Epithelial cell of prostate (primary cell): ENCODE results near the gene CXCL1.

Source experiments
- DNase-seq: peaks from one replicate; pipeline ENCODE4 v3.0.0-alpha.2; 2011; ENCODE audit warnings: low read depth, low spot score
- H3K27ac ChIP-seq: fragments of 450-650 bp; 2 replicates; pipeline ENCODE4 v1.5.1; 2017; ENCODE audit warnings: mild to moderate bottlenecking

The CXCL1 gene

DNA sequence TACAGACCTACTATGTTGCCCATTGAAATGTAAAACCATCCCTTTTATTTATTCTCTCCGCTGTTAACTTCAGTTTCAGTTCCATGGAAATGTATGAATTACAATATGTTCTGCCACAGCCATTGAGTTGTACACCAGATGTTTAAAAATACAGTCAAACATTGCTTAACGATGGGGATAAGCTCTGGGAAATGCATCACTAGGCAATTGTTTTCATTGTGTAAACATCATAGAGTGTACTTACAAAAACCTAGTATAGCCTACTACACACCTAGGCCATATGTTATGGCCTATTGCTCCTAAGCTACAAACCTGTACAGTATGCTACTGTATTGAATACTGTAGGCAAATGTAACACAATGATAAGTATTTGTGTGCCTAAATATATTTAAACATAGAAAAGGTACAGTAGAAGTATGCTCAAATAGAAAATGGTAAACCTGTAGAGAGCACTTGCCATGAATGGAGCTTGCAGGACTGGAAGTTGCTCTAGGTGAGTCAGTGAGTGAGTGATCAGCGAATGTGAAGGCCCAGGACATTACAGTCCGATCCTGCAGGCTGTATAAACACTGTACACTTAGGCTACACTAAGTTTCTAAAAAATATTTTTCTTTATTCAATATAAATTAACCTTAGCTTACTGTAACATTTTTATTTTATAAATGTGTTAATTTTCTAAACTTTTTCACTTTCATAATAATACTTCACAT is 18.8 kb upstream of the CXCL1 start:
- no peak overlapping the region for H3K27ac ChIP-seq
- DNase-seq = no peak

DNA sequence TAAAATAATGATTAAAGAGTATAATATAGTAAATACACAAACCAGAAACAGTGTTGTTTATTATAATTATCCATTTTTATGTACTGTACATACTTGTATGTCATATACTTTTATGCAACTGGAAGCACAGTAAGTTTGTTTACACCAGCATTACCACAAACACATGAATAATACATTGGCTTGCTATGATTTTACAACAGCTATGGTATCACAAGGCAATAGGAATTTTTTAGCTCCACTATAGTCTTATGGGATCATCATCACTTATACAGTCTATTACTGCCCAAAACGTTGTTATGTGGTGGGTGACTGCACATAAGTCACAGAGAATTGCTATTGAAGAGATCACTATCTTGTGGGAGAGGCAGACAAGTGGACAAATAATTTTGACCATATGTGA is 17.9 kb upstream of the CXCL1 start:
- H3K27ac ChIP-seq = no peak overlapping the region
- no peak for DNase-seq

DNA sequence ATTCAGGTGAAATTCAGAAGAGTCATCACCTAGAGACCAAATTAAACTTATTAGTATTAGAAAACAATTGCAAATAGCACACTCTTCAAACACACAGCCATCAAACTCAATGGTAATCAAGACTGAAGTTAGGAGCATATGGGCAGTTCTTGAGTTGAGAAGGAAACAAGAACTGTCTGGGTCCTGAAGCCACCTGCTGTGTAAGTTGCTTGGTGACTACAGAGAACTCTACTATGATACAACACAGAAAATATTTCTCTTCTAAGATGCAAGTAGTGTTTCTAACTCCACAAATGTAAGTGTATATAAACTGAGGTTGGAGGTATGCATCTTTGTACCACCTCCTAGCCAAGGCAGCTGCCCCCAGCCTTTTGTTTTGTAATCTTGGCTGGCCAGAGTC is 16.4 kb upstream of the CXCL1 start:
- H3K27ac ChIP-seq = no peak overlapping the region
- DNase-seq = no peak

DNA sequence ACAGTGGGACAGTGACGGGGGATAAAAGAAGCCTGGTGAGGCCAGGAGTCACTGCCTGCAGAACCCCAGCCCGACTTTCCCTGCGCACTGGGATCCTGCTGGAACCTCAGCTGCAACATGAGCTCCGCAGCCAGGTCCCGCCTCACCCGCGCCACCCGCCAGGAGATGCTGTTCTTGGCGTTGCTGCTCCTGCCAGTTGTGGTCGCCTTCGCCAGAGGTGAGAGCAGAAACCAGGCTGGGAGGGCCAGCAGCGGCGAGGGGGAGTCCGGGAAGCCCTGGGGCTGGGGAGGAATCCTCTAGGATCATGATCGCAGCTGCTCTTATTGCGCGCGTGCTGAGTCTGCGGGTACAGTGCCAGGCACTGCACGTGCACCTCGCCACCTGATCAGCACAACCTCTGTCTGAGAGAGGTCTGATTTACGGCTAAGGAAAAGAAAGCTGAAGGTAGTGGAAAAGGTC is 15.9 kb upstream of the CXCL1 start, which contains the start of gene PF4V1:
TSS of gene PF4V1 (plus strand) at position 51 of the 459 bp plus-strand sequence. CDS start at position 118, 67 bp downstream.
- no peak for DNase-seq
- H3K27ac ChIP-seq = no peak within 1 kb of the TSS

DNA sequence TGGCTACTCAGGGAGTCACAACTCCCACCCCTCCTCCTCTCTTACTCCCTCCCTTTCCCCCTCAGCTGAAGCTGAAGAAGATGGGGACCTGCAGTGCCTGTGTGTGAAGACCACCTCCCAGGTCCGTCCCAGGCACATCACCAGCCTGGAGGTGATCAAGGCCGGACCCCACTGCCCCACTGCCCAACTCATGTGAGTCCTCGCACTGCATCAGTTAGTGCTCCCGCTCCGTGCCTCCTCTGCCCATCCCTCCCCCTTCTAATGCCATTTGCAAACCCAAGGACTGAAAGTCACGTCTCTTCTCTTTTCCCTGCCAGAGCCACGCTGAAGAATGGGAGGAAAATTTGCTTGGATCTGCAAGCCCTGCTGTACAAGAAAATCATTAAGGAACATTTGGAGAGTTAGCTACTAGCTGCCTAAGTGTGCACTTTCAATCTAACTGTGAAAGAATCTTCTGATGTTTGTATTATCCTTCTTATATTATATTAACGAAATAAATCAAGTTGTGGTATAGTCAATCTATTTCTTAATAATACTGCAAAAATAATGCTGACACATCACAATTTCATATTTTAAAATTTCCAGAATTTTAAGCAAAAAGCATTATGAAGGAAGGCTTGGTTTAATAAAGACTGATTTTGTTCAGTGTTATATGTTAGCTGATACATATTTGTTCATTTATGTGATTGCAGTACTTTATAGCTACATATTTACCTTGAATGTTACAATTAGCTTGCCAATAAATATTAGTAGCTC is 15.3 kb upstream of the CXCL1 start:
- no peak for DNase-seq
- no peak overlapping the region for H3K27ac ChIP-seq

DNA sequence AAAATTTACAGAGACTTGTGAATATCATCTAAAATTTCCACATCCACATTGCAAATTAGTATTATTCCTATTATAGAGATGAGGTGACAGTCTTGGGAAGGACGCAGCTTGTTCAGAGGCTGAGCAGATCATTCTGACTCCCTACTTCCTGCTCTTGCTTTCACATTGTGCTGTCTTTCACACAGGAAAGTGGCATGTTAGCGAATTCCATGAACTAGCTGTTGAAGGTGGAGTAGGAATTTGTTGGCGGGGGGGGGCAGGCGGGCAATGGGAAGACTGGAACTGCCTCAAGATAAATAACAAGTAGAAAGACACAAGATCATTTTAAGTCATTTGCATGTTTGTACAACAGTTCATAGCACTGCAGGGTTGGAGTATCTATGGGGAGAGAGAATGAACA is 13.8 kb upstream of the CXCL1 start:
- H3K27ac ChIP-seq = no peak overlapping the region
- DNase-seq = no peak

DNA sequence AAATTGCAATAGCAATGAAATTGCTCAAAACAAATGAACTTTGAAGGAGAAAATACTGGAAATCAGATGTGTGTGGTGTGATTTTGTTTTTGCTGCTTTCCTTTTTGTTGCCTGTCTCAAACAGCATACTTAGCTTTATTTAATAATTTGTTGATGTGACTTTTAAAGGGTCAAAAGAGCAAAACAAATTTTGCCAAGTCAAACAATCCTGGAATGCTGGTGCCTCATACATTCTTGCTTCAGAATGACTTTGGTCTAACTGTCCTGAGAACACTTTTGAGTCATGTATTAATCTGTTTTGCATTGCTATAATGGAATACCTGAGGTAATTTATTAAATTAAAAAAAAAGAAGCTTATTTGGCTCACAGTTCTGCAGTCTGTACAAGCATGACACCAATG is 12.7 kb upstream of the CXCL1 start:
- H3K27ac ChIP-seq = peak overlapping the region; percentile 12
- DNase-seq = no peak

DNA sequence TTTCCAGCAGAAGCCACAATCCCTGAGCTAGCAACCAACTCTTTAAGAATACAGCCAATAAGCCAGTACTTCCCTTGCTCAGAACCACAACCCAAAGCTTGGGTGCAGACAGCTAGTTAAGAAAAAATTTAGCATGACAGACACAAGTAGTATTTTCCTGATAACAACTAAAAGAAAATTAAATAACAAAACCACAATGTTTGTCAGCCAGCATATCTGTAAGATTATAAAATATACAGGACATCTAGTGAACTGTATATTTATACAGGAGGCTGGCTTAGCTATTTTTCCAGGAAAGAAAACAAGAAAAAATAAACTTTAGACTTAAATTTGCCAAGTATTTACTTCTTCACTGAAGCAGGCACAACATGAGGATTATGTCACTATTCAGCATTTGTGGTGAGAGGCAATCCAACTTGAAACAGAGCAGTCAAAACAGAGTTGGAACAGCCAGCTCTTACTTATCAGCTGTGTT is 9.5 kb upstream of the CXCL1 start:
- H3K27ac ChIP-seq = no peak overlapping the region
- DNase-seq = no peak

DNA sequence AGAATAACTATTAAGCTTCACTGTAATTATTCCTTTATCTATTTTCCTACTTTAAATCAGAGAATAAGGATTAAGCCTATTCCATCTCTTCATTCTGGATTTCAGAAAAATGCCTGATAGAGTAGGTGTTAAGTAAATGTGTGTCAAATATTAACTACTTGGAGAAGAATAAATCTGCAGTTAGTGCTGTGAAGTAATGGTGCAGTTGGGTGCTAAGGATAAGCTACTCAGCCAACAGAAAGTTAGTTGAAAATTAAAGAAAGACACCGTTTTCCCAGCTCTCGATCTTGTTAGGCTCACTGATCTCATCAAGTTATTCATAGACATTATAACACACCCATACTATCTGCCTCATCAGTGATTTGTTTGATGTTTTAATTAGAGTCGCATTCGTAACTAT is 9.0 kb upstream of the CXCL1 start:
- no peak overlapping the region for H3K27ac ChIP-seq
- no peak for DNase-seq

DNA sequence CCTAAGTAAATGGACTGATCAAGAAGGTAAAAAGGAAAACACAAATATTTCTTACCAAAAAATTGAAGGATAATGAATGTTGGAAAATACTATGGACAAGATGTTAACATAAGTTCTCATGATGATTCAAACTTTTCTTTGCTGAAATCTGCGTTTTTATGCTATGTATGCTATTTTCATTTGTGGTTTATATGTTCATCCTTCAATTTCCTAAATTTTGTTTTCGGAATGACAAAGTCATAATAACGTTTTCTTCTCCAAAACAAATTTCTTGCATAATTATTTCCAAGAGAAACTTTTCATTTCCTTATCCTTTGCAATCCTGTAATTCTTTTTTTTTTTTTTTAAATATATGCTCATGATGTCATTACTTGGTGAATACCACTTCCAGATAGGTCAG is 8.3 kb upstream of the CXCL1 start:
- DNase-seq = no peak
- no peak overlapping the region for H3K27ac ChIP-seq

DNA sequence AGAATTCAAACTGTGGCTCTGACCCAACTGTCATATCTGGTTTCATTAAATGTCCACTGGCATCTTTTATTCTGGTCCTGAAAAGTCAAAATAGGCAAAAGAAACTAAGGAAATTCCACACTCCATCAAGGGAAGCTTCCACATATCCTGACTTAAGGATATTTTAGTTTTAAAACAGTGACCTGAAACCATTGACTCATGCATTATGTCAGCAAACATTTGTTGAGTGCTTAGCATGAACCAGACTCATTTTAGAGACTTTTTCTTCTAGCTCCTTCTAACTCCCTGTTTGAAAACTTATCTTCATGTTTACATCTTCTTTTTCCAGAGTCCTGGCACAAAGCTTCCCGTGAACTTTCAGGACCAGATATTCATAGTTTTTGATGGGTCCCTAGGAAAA is 6.9 kb upstream of the CXCL1 start:
- no peak for DNase-seq
- no peak overlapping the region for H3K27ac ChIP-seq

DNA sequence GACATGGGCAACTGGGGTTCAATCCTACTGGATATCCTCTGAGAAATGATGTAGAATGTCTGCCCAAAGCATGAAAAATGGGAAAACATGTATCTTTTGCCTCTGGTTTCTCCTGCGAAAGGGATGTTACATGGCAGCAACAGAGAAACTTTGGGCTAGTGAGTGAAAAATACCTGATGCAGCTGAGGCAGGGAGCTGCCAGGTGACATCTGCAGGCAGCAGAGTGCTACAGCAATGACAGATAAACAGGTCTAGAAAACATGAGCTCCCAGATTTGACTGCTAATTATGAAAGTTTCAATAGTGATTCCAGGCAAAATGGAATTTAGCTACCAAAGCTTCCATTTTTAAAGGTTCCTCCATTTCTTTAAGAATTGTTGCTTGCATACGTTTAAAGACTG is 4.8 kb upstream of the CXCL1 start:
- DNase-seq = no peak
- no peak overlapping the region for H3K27ac ChIP-seq

DNA sequence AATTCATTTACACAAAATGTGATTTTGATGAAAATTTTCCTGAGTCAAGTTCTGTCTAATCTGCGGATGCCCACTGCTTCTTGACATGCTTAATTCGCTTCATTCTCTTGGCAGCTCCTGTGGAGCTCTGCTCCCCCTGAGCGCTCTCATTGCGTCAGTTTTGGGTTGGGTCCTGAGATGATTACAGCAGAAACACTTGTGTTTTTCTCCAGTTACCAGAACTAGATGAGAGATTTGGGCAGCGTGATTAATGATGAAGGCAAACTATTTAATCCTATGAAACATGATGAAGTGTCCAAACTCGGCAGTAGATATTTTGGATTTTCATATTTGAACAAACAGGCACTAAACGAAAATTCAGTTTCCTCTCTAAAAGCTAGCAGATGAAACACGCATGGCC is 4.2 kb upstream of the CXCL1 start:
- no peak overlapping the region for H3K27ac ChIP-seq
- no peak for DNase-seq

DNA sequence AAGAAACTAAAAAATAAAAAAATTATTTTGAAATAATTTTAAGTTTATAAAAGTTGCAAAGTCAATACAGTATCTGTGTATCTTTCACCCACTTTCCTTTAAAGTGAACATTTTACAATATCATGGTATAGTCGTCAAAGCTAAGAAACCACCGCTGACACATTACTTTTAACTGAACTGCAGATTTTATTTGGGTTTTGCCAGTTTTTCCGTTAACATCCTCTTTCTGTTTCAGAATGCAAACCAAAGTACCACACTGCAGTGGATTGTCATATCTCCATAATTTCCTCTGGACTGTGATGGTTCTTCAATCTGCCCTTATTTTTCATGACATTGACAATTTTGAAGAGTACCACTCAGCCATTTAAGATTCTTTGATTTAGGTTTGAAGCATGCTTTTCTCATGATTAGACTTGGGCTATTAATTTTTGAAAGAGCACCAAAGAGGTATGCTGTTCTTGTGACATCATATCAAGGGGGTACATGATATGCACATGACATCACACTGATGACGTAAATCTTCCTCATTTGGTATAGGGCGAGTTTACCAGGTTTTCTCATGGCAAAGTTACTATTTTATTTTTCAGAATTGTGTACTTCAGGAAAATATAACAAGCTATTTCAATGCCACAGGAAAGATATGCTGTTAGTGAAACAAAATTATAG is 3.6 kb upstream of the CXCL1 start:
- no peak overlapping the region for H3K27ac ChIP-seq
- DNase-seq = no peak

DNA sequence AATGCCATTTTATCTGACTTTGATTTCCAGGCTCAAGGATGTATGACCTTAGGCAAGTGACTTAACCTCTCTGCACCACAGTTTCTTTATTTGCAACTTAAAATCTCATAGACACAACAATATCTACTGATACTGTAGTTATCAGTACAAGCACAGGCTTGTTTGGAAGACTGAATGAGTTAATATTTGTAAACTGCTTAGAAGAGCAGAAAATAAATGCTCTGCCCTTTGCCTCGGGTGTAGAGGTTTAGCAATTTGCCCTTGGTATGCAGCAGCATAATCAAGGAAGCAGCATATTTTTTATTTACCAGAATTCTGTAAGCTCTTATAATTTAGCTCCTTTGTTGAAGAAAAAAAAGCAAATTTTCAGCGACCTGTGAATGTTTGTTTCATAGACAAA is 2.9 kb upstream of the CXCL1 start:
- no peak overlapping the region for H3K27ac ChIP-seq
- no peak for DNase-seq

DNA sequence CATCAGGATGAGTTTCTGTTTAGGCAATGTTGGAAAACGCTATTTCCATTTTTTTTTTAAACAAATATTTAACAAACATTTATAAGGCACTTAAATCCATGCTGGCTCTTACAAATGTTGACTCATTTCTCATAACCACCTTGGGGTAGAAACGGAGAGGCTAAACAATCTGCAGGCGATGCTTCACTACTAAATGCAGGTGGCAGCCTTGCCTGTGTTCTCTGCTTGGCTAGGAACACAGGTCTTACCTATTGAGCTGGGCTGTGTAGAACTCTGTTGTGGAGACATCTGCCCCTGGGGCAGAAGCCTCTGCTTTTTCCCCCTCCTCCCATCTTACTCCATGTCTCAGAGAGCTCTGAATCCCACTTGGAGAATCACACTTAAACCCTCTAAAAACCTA is 1.4 kb upstream of the CXCL1 start:
- H3K27ac ChIP-seq = peak overlapping the region; percentile 76
- peak; percentile 77 for DNase-seq

DNA sequence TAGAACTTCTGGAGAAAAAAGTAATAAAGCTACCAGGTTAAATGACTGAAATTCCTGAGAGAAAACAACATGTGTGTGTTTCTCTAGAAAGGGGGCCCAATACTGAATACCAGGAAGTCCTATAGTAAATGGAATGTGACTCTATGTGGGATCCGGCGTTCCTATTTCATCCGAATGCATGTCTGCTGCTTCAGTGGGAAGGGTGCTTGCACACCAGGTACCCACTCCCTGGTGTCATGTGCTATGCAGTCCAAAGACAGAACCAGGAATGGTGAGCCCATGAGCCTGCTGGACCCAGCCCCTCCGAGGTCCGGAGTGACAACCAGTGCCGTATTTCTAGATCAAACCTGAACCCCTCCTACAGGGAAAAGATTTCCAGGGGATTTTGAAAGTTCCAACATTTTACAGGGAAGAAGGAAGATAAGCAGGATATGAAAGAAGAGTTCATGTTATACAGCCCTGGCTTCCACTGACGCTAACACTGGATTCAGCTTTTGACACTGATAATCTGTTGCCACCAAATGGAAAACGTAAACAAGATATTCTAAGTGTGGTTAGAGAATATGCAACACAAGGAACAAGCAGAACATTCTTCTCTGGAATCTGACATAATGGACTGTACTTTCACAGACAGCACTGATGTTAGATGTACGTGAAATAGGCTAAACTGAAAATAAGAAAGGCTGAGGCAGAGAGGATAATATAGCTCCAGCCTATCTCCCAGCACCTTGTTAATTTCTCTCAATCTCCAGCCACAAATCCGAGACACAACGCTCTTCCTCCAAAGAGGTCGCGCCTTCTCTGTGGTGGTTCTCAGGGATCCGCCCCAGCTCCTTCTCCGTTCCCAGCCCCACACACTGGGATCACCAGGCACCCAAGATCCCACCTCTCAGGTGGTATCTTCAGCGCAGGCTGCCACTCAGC is 725 bp upstream of the CXCL1 start:
- peak overlapping the region; percentile 76 for H3K27ac ChIP-seq
- no peak for DNase-seq

DNA sequence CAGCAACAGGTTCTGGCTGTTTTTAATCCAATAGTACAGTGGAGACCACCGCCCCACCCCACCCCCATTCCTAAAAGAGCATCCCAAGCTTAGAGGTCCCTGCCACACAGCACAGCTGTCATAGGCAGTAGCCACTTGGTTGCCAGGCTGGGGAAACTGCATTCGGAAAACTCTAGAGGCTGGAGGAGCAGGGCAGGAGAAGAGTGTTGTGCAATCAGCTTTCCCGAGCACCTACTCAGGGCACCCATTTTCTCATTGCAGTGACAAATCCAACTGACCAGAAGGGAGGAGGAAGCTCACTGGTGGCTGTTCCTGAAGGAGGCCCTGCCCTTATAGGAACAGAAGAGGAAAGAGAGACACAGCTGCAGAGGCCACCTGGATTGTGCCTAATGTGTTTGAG is 1.1 kb downstream of the CXCL1 start:
- no peak for DNase-seq
- H3K27ac ChIP-seq = peak overlapping the region; percentile 76

DNA sequence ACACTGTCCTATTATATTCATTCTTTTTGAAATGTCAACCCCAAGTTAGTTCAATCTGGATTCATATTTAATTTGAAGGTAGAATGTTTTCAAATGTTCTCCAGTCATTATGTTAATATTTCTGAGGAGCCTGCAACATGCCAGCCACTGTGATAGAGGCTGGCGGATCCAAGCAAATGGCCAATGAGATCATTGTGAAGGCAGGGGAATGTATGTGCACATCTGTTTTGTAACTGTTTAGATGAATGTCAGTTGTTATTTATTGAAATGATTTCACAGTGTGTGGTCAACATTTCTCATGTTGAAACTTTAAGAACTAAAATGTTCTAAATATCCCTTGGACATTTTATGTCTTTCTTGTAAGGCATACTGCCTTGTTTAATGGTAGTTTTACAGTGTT is 1.6 kb downstream of the CXCL1 start:
- H3K27ac ChIP-seq = peak overlapping the region; percentile 76
- DNase-seq = no peak
